Natural killer cell (primary cell): Measurements from ENCODE around the gene ALDH9A1. TPM values are rescaled to one million over a fixed set of nuclear protein-coding genes. Genes with fewer than 3 reads are reported as not detected.

Source experiments
- ATAC-seq, 3 donors: fragments of 150-1000 bp in 2 of 3; fragments of 200-7000 bp in 1 of 3; cut with Tn5 transposase; 1 replicate in 1 of 3; 2 replicates in 2 of 3; pipeline ENCODE4 v1.10.0; 2021; ENCODE audit warnings: mild to moderate bottlenecking in 2 of 3, moderate library complexity in 2 of 3
- DNase-seq, 2 donors: peaks; one replicate each; pipeline versions ENCODE4 v3.0.0 to v3.0.0-alpha.2; 2013 to 2021; ENCODE audit warnings: mixed read lengths in 1 of 2
- H3K27ac ChIP-seq: one replicate; pipeline ENCODE4 v1.5.1; 2013; ENCODE audit warnings: mild to moderate bottlenecking, low read length
- H3K27me3 ChIP-seq: one replicate; pipeline ENCODE4 v1.6.1; 2013; ENCODE audit warnings: low read length; ENCODE audit not compliant: control insufficient read depth, insufficient read depth
- H3K36me3 ChIP-seq: one replicate; pipeline ENCODE4 v1.6.1; 2013; ENCODE audit warnings: low read length; ENCODE audit not compliant: control insufficient read depth, insufficient read depth
- H3K4me1 ChIP-seq: one replicate; pipeline ENCODE4 v1.6.1; 2013; ENCODE audit warnings: low read length; ENCODE audit not compliant: control insufficient read depth, insufficient read depth
- H3K4me3 ChIP-seq: one replicate; pipeline ENCODE4 v1.5.1; 2013; ENCODE audit warnings: low read length
- H3K9me3 ChIP-seq: one replicate; pipeline ENCODE4 v1.6.1; 2013; ENCODE audit warnings: low read length; ENCODE audit not compliant: control insufficient read depth, insufficient read depth
- H3K27ac Mint-ChIP-seq, 2 donors: one replicate each; pipeline ENCODE4 v1.8.0; 2022; ENCODE audit warnings: mild to moderate bottlenecking in 2 of 2, mixed read lengths in 2 of 2, moderate library complexity in 1 of 2
- H3K27me3 Mint-ChIP-seq, 2 donors: one replicate each; pipeline ENCODE4 v1.8.0; 2022; ENCODE audit warnings: low read depth in 2 of 2, mixed read lengths in 2 of 2
- H3K36me3 Mint-ChIP-seq: one replicate; pipeline ENCODE4 v1.8.0; 2022; ENCODE audit warnings: mixed read lengths
- H3K4me1 Mint-ChIP-seq, 2 donors: one replicate each; pipeline ENCODE4 v1.8.0; 2022; ENCODE audit warnings: mixed read lengths in 2 of 2
- H3K4me3 Mint-ChIP-seq: one replicate; pipeline ENCODE4 v1.8.0; 2022; ENCODE audit warnings: mild to moderate bottlenecking, moderate library complexity, mixed read lengths
- H3K9me3 Mint-ChIP-seq, 2 donors: one replicate each; pipeline ENCODE4 v1.8.0; 2022; ENCODE audit warnings: mixed read lengths in 2 of 2
- WGBS: methylation state at CpG from one replicate; pipeline ENCODE4 v1.1.7; 2013; ENCODE audit warnings: missing lambda C conversion rate; ENCODE audit not compliant: insufficient coverage; 5-methylcytosine and 5-hydroxymethylcytosine counted together
- intact Hi-C: fragments of 100-400 bp; cut with micrococcal nuclease; formaldehyde crosslinking; loops from one replicate; pipeline ENCODE4 v1.14.2; 2022
- total RNA-seq, 4 donors: library from RNA; stranded (reverse); fragments of 120-200 nt in 1 of 4; gene quantifications; one replicate each; pipeline versions ENCODE4 v1.2.3 to v1.2.4, GENCODE V29; 2013 to 2022
- TF ChIP-seq, protein P1 (sequence below): fragments of 200-600 bp; IDR thresholded peaks from one replicate; pipeline ENCODE4 v1.8.0; 2022; ENCODE audit warnings: antibody characterized with exemption

The ALDH9A1 gene
- total RNA-seq, 3 donors from 2014 or later (not counting 1 experiment from before 2014, with no cell fraction given): 38.0 to 57.1 (median 50.3) TPM

DNA sequence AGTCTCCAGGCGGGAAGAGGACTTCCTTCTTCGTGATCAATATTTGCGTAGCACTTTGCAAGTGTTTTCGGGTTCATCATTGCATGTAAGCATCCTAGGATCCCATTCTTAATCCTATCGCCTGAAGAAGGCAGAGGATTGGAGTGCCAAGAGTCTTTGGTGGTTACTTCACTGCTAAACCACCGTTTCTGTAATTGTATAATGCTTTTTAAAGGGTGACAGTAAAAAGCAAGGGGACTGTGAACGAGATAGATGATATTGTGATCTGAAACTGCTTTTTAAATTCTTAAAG lies 345 bp upstream of the ALDH9A1 start:
- Histone ChIP-seq H3K36me3 (no peaks in the 10 kb centered on the region), H3K27ac (peak overlapping the region; percentile 84), H3K4me3 (peak overlapping the region; percentile 70), H3K9me3 (no peaks in the 10 kb centered on the region), H3K27me3 (no peaks in the 10 kb centered on the region), H3K4me1 (peaks cover 10% of the 10 kb centered on the region)
- 1% methylated on average over 7 of the region's 7 CpGs for WGBS
- peak overlapping the region; percentile 97 to 100 for H3K27ac Mint-ChIP-seq
- no peaks in the 10 kb centered on the region for H3K36me3 Mint-ChIP-seq
- peaks cover 21 to 25% of the 10 kb centered on the region in 2 donors for H3K4me1 Mint-ChIP-seq
- no peaks in the 10 kb centered on the region for H3K9me3 Mint-ChIP-seq
- H3K27me3 Mint-ChIP-seq: no peaks in the 10 kb centered on the region
- intact Hi-C loops: loop anchor here (1.0 to 5.0 kb wide), 4 partner anchors 67 to 214 kb away; partner anchors contain the start of genes MGST3 and TMCO1
- ATAC-seq (no peak), DNase-seq (no peak)
- TF ChIP-seq, protein P1, sequence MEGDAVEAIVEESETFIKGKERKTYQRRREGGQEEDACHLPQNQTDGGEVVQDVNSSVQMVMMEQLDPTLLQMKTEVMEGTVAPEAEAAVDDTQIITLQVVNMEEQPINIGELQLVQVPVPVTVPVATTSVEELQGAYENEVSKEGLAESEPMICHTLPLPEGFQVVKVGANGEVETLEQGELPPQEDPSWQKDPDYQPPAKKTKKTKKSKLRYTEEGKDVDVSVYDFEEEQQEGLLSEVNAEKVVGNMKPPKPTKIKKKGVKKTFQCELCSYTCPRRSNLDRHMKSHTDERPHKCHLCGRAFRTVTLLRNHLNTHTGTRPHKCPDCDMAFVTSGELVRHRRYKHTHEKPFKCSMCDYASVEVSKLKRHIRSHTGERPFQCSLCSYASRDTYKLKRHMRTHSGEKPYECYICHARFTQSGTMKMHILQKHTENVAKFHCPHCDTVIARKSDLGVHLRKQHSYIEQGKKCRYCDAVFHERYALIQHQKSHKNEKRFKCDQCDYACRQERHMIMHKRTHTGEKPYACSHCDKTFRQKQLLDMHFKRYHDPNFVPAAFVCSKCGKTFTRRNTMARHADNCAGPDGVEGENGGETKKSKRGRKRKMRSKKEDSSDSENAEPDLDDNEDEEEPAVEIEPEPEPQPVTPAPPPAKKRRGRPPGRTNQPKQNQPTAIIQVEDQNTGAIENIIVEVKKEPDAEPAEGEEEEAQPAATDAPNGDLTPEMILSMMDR: no peak
- H3K4me3 Mint-ChIP-seq: peak overlapping the region; percentile 93

DNA sequence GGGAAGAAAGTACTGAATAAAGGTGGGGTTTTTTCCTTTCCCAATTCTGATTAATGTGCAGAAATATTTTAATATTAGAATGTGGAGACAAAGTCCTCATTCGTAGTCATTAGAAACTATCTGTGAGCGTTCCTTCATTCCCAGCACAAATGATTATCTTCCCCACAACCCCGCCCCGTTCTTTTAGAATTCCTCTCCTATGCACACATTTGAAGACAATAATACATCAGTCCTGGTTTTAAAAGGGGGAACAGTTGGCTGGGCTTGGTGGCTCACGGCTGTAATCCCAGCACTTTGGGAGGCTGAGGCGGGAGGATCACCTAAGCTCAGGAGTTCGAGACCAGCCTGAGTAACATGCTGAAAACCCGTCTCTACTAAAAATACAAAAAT lies 876 bp downstream of the ALDH9A1 start:
- Histone ChIP-seq H3K9me3 (no peaks in the 10 kb centered on the region), H3K27me3 (no peaks in the 10 kb centered on the region), H3K4me3 (peak overlapping the region; percentile 70), H3K36me3 (no peaks in the 10 kb centered on the region), H3K4me1 (peaks cover 10% of the 10 kb centered on the region), H3K27ac (peak overlapping the region; percentile 84)
- WGBS: 48% methylated on average over 6 of the region's 8 CpGs
- ATAC-seq: no peak
- Mint-ChIP-seq H3K27ac (peak overlapping the region; percentile 97 to 100), H3K4me1 (peaks cover 21 to 25% of the 10 kb centered on the region in 2 donors), H3K4me3 (peak overlapping the region; percentile 93), H3K27me3 (no peaks in the 10 kb centered on the region), H3K9me3 (no peaks in the 10 kb centered on the region), H3K36me3 (no peaks in the 10 kb centered on the region)
- DNase-seq: no peak
- intact Hi-C loops: loop anchor here (5.0 kb wide), 1 partner anchor 215 kb away; no protein-coding TSS in a partner anchor
- TF ChIP-seq, protein P1: no peak

DNA sequence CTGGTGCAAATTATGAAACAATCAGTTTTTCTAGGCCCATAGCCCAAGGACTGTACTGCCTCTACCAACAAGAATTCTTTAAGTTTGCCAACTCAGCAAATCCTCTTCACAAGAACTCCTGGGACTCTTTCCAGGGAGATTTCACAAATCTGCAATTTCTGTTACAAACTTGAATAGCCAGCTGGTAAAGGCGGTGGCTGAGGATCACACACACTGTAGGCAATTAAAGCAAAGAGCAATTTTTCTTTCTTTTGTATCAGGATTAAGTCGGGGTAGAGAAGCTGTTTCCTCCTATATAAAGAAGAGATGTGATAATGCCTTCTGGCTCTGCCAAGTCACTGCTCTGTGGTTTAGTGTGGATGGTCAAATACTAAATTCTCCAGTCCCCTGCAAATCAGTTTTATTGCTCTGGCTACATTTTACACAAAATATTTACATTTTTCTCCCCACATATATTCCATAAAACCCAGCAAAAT lies 1.7 kb downstream of the ALDH9A1 start:
- H3K4me3 ChIP-seq: no peak overlapping the region
- H3K36me3 ChIP-seq: no peaks in the 10 kb centered on the region
- Mint-ChIP-seq H3K27me3 (no peaks in the 10 kb centered on the region), H3K27ac (peak overlapping the region; percentile 73 to 97), H3K9me3 (no peaks in the 10 kb centered on the region), H3K36me3 (no peaks in the 10 kb centered on the region), H3K4me1 (peaks cover 28 to 31% of the 10 kb centered on the region in 2 donors), H3K4me3 (peak overlapping the region; percentile 93)
- no peaks in the 10 kb centered on the region for H3K27me3 ChIP-seq
- no peak for DNase-seq
- intact Hi-C loops: loop anchor here (5.0 kb wide), 1 partner anchor 216 kb away; no protein-coding TSS in a partner anchor
- 37% methylated on average over 2 of the region's 2 CpGs for WGBS
- peaks cover 10% of the 10 kb centered on the region for H3K4me1 ChIP-seq
- no peak for ATAC-seq
- H3K9me3 ChIP-seq: no peaks in the 10 kb centered on the region
- no peak overlapping the region for H3K27ac ChIP-seq
- TF ChIP-seq, protein P1: no peak

DNA sequence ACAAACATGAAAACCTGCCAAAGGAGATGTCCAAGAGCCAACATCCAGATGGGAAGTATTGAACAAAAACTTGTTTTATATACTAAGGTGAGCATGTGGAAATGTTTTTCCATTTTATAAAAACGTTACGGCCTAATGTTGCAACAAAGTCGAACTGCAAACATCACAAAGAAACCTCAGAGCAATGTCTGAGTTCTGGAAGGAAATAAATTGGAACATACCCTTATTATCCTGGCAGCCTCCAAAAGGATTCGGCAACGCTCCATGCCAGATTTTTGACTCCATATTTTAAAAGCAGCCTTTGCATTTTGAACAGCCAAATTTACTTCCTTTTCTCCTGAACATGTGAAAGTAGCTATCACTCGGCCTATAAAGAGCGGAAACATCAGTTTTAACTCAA lies 3.3 kb downstream of the ALDH9A1 start:
- no peaks in the 10 kb centered on the region for H3K27me3 ChIP-seq
- Mint-ChIP-seq H3K27ac (no peak overlapping the region), H3K9me3 (no peaks in the 10 kb centered on the region), H3K27me3 (no peaks in the 10 kb centered on the region), H3K36me3 (no peaks in the 10 kb centered on the region), H3K4me3 (no peak overlapping the region), H3K4me1 (peaks cover 37 to 47% of the 10 kb centered on the region in 2 donors)
- no peak overlapping the region for H3K4me3 ChIP-seq
- DNase-seq (no peak), ATAC-seq (no peak)
- no peaks in the 10 kb centered on the region for H3K9me3 ChIP-seq
- TF ChIP-seq, protein P1: no peak
- WGBS: 93% methylated on average over 5 of the region's 7 CpGs
- peaks cover 10% of the 10 kb centered on the region for H3K4me1 ChIP-seq
- no peaks in the 10 kb centered on the region for H3K36me3 ChIP-seq
- H3K27ac ChIP-seq: no peak overlapping the region
- intact Hi-C loops: loop anchor here (5.0 kb wide), 1 partner anchor 217 kb away; no protein-coding TSS in a partner anchor
